ENCODE data around the gene TNFRSF12A.
"Not testable (repeated sequence)": the region's sequence is repeated elsewhere in the genome, so short reads cannot be mapped to it uniquely, and the experiment has no call there.

The TNFRSF12A gene

GRCh38 chr16:3069146-3069545 is 49.0 kb downstream of the TNFRSF12A start:
- not testable (repeated sequence) for DNase-seq

GRCh38 chr16:3070608-3071111 is 50.5 kb downstream of the TNFRSF12A start:
- DNase-seq: no peak

- DNase-seq: no peak
Observed at GRCh38 chr16:3071655-3072054, 51.5 kb downstream of the TNFRSF12A start.
